ENCODE data around the gene F11.
"Not testable (repeated sequence)": the region's sequence is repeated elsewhere in the genome, so short reads cannot be mapped to it uniquely, and the experiment has no call there.

F11 gene

DNA sequence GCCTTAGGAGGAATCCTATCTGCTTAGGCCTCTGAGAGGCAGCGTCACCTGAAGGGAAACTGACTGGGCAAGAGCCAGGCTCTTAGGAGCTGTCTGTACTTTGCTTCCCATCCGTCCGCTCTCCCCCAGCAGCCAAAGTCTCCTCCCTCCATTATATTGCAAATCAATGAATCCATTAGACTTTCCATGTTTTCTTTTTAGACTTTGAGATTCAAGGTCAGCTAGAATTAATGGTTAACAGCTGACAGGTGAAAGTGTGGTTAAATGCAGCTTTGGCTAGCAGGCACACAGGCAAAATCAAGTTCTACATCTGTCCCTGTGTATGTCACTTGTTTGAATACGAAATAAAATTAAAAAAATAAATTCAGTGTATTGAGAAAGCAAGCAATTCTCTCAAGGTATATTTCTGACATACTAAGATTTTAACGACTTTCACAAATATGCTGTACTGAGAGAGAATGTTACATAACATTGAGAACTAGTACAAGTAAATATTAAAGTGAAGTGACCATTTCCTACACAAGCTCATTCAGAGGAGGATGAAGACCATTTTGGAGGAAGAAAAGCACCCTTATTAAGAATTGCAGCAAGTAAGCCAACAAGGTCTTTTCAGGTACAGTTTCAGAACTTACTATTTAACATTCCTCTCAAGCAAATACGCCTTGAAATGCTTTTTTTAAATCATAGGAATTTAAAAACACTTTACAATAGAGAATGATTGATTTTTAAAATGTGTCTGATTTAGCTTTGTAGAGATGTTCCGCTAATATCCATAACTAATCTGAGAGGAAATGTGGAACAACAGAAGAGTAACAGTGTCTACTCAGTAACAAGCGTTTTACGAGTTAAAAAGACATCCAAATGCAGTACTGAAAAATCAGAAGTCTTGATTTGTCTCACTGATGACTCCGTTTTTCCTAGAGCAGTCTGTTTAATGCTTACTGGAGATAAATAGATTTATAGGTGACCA lies at the start of gene F11:
TSS of gene F11 (plus strand) at position 507 of the 970 bp plus-strand sequence. CDS start 948 bp downstream, outside the sequence.
- FAIRE-seq (no peak), DNase-seq (ENCODE audit: extremely low spot score, insufficient read length, low read depth) (no peak)

DNA sequence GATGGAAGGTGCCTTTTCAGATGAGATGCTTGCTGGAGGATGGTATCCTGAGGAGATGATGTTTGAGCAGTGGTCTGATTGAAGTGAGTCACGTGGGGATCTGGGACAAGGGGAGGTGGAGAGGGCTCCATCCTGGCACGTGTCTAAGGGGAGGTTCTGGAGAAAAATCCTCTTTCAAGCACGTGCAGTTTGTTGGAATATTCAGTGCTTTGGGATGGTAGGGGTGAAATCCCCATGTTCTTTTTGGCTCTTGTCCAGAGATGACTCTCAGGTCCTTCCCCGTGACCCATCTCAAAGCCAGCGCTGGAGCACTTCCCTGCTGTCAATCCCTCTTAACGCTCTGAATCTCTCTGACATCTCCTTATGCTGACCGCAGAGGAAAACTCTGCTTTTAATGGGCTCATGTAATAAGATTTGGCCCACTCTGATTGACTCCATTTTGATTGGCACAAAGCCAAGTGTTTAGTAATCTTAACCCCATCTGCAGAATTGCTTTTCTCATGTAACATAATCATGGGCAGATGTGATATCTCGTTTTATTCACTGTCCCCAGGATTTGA lies 49.4 kb upstream of the F11 start:
- FAIRE-seq, result no peak
- DNase-seq (ENCODE audit: extremely low spot score, insufficient read length, low read depth), result no peak

DNA sequence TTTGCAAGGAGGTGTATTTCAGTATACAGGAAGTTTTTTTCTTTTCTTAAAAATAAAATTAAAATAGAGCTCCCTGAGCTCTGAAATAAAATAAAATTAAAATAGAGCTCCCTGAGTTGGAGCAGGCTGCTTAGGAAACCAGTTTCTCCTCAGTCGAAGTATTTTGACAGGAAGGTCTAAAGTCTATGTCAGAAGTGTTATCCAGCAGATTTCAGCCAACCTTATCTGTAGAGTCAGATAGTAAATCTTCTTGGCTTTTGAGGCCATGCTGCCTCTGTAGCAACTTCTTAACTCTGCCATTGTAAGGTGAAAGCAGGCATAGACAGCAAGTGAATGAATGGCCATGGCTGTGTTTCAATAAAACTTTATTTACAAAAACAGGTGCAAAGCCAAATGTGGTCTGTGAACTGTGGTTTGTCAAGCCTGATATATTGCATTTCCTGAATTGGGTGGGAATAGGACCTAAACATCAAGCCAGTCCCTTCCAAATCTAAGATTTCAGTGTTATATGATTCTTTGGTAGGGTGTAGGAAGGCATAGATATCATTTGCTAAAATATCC lies 48.2 kb upstream of the F11 start:
- DNase-seq (ENCODE audit: extremely low spot score, insufficient read length, low read depth) (no peak), FAIRE-seq (no peak)

DNA sequence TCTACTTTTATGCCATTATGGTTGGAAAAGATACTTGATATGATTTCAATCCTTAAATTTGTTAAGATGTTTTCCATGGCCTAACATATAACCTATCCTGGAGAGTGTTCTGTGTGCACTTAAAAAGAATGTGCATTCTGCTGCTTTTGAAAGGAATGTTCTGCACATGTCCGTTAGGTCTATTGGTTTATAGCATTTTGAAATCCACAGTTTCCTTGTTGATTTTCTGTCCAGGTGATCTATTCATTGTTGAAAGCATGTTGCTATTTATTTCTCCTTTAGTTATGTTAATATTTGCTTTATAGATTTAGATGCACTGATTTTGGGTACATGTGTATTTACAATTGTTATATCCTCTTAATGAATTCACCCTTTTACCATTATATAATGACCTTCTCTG lies 44.4 kb upstream of the F11 start:
- DNase-seq (ENCODE audit: extremely low spot score, insufficient read length, low read depth) (no peak), FAIRE-seq (no peak)

DNA sequence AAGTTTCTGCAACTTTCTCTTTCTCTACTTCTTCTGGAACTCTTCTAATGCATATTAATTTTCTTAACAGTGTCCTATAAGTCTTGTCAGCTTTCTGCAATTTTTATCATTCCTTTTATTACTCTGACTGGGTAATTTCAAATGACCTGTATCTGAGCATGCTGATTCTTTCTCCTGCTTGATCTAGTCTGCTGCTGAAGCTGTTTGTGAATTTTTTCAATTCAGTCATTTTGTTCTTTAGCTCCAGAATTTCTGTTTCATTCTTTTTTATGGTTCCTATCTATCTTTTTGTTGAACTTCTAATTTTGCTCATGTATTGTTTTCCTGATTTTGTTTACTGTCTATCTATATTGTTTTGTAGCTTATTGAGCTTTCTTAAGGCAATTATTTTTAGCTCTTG lies 40.1 kb upstream of the F11 start:
- no peak for FAIRE-seq

DNA sequence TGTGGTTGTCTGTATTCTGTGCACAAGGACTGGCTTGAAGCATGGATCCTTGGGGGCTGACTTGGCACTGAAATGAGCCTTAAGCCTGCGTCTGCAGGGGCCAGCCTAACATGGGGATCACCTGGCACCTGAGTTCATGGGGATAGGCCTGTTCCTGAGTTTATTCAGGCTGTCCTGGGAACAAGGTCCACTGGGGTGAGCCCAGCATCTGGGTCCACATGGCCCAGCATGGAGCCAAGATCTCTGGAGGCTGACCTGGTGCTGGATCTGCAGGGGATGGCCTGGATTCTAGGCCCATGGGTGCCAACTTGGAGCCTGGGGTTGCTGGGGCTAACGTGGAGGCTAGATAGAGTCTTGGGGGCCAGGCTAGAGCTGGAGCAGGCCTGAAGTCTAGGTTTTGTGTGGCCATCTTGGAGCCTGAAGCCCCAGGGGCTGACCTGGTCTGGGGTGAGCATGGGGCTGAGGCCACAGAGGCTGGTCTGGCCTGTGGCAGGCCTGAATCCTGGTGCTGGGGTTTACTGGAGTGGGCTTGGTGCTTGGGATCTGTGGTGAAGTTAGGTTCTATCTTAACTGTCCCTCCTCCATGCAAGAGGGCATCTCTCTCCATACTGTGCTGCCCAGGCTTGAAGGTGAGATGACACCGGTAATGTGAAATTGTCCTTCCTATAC lies 39.3 kb upstream of the F11 start:
- DNase-seq (ENCODE audit: extremely low spot score, insufficient read length, low read depth), result no peak
- FAIRE-seq, result no peak

More for the DNA sequence above, 40.1 kb upstream of the F11 start:
- no peak for DNase-seq (ENCODE audit: extremely low spot score, insufficient read length, low read depth)

DNA sequence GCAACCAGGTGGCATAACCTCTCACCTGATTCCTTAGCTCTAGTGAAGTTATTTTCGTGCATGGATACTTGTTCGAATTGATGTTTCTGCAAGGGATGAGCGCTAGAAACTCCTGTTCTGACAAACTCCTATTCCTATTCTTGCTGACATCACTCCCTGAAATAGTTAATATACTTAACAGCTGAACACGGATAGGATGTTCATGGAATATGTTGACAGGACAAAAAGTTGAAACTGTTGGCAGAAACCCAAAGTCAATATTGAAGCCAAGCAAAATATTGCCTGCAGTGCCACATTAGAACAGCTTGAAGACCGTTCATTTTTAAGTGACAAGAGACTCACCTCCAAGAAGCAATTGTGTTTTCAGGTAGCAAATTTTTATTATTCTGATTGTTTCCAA lies 38.8 kb upstream of the F11 start, which contains the start of gene KLKB1:
TSS of gene KLKB1 (plus strand) at position 287 of the 400 bp plus-strand sequence. CDS start 689 bp downstream, outside the sequence.
- DNase-seq (ENCODE audit: extremely low spot score, insufficient read length, low read depth), result no peak
- no peak for FAIRE-seq

DNA sequence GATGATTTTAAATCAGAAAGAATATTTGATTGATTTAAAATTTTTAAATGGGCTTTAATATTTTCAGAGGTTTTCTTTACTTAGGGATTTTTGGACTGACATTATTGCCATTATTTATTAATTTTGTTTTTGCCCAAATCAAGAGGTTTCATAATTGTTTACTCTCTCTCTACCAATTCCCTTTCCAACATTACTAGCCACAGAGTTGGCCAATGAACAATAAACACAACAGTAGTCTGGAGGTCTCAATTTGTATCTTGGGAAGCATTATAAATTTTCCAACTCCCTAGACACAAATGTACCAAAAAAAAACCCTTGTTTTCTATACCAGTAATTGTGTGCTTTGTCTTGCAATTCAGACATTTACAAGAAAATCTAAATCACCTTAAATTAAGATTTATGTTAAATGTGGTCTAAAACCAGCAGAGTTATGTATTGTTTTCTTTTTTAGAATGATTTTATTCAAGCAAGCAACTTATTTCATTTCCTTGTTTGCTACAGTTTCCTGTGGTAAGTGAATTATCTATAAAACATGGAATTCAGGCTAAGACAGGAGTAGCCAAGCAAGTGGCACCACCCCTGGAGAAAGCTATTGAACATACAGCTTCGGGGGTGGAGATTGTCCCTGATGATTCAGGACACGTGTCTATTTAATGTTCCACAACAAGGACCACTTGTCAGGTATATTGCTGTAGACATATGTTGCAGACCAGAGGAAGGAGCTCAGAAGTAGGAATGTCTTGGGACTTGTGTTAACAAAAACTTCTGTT lies 38.1 kb upstream of the F11 start:
- no peak for FAIRE-seq
- DNase-seq (ENCODE audit: extremely low spot score, insufficient read length, low read depth), result no peak

DNA sequence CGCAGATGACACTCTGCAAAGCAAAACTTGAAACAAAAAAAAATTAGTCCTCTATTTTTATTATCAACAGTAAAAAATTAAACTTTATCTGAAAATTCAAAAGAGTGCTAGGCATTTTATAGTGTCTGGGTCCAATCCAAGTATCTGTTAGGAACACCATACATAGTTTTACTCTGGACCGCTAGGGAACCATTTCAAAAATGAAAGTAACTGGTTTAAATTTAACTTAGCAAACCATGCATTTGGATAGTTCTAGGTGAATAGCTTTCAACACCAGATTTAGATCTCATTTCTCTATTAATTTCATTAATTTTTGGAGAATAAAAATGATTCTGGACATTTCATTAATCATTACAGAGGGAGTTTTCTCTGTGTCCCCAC lies 37.5 kb upstream of the F11 start:
- FAIRE-seq, result no peak
- DNase-seq (ENCODE audit: extremely low spot score, insufficient read length, low read depth), result no peak

DNA sequence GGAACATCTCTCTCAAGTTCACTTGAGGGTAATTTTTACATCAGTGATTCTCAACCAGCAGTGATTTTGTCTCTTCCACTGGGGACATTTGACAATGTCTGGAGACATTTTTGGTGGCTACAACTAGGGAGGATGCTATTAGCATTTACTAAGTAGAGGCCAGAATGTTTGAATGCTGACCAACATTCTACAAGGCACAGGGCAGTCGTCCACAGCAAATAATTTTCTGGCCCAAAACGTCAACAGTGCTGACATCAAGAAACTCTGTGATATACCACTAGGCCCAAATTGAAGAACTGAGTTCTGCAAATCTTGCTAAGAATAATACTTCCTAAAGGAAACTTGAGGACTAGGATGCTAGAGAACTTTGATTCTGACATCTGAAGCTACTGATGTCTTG lies 31.6 kb upstream of the F11 start:
- no peak for FAIRE-seq

DNA sequence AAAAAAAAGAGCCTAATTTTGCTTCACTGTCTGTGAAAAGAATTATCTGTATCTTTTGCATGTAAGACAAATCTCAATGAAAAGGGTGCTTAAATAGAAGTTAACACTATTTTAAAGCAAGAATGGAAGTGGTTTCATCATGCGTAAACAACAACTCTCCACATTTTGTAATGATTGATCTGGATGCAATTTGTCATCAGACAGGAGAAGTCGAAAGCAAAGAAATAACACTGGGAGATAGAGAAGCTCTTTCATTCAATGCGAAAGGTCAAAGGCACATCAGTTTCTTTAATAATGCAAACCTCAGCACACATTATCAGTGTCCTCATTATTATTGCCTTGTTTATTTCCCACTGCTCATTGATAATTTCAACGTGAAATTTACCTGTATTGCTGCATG lies 29.9 kb upstream of the F11 start:
- no peak for DNase-seq (ENCODE audit: extremely low spot score, insufficient read length, low read depth)
- FAIRE-seq, result no peak

More for the DNA sequence above, 31.6 kb upstream of the F11 start:
- DNase-seq (ENCODE audit: extremely low spot score, insufficient read length, low read depth), result no peak

DNA sequence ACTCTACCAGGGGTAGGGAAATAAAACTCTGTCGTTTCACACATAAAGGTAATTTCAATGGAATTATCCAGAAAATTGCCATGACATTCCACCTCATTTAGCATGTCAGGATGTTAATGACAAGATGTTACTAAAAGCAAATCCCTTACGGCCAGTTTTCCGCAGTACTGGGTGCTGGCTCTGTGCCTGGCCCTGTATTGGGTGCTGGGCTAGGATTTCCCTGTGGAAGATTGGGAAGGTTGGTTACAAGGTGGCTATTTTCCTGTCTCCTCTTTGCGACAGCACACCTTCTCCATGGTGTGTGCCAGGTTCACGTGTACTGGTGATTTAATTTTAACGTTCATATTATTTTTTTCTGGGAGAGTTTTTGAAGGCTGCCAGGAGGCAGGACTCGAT lies 25.5 kb upstream of the F11 start:
- no peak for DNase-seq (ENCODE audit: extremely low spot score, insufficient read length, low read depth)
- FAIRE-seq, result no peak

DNA sequence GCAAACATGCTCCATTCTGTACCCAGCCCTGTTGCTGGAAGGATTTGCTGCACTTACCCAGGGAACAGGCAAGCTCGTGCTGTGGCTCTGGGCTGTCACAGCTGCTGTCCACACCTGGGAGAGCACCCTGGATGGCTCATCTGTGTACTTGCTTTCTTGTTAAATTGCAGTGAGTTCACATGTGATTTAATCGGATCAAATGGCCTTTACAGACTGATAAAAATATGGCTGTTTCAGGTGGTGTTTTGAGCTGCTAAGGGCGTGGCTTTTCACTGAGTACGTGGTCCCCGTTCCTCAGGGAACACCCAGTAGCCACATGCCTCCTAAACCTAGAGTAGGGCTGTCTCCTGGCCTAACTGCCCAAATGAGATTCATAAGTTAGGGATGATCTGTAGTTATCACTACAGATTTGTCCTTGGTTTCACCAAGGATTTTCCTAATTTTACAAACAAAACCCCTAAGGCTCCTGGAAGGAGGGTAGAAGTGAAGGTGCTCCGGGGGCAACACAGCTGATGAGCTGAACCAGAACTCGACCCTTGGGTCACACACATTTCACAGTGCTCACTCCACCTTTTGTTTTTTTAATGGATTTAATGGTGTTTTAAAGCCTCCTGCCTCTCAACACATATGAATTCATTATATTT lies 25.0 kb upstream of the F11 start:
- no peak for FAIRE-seq
- DNase-seq (ENCODE audit: extremely low spot score, insufficient read length, low read depth), result no peak

DNA sequence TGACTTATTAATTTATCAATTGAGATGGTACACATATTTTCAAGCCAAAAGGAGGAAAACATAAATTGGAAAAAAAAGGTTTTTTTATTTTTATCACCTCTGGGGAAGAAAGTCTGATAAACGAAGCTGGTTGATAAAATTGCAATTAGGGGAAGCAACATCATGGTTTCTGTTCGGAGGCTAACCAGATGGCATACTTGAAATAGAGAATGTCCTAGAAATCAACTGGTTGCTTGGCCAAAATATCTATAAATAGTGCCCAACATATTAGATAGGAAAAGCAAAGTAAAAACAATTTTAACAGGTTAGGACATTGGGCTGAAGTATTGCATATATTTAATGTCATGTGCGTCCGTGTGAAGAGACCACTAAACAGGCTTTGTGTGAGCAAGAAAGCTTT lies 24.4 kb upstream of the F11 start:
- FAIRE-seq (no peak), DNase-seq (ENCODE audit: extremely low spot score, insufficient read length, low read depth) (no peak)

DNA sequence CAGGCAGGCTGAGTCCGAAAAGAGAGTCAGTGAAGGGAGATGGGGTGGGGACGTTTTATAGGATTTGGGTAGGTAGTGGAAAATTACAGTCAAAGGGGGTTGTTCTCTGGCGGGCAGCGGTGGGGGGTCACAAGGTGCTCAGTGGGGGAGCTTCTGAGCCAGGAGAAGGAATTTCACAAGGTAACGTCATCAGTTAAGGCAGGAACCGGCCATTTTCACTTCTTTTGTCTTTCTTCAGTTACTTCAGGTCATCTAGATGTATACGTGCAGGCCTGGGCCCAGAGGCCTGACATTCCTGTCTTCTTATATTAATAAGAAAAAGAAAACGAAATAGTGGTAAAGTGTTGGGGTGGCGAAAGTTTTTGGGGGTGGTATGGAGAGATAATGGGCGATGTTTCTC lies 24.0 kb upstream of the F11 start:
- not testable (repeated sequence) for DNase-seq (ENCODE audit: extremely low spot score, insufficient read length, low read depth); FAIRE-seq

DNA sequence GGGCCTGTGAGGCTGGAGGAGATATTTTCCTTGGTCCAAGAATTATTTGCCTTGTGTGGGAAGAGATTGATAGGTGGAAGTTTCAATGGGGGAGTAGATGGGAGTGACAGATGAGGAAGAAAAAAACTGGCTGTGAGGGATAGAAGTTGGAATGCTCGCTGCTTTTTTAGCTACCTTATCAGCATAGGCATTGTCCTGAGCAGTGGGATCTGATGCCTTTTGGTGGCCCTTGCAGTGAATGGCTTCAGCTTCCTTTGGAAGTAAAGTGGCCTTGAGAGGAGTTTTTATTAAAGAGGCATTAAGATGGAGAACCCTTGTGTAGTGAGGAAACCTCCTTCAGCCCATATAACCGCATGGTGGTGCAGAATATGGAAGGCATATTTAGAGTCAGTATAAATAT lies 22.7 kb upstream of the F11 start:
- FAIRE-seq, result no peak
- DNase-seq (ENCODE audit: extremely low spot score, insufficient read length, low read depth), result no peak

DNA sequence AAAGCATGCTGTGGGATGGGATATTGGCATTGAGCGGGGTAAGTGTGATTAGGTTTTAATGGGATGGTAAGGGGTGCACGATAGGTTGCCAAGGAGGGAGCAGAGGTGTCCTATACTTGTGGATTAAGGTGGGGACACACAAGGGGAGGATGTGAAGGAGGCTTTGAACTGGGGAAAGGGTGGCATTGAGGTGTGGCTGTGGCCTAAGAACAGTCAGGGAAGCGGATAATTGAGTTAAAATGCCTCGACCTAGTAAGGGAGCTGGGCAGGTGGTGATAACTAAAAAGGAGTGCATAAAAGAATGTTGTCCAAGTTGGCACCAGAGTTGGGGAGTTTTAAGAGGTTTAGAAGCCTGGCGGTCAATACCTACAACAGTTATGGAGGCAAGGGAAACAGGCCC lies 21.2 kb upstream of the F11 start:
- DNase-seq (ENCODE audit: extremely low spot score, insufficient read length, low read depth) (no peak), FAIRE-seq (no peak)

DNA sequence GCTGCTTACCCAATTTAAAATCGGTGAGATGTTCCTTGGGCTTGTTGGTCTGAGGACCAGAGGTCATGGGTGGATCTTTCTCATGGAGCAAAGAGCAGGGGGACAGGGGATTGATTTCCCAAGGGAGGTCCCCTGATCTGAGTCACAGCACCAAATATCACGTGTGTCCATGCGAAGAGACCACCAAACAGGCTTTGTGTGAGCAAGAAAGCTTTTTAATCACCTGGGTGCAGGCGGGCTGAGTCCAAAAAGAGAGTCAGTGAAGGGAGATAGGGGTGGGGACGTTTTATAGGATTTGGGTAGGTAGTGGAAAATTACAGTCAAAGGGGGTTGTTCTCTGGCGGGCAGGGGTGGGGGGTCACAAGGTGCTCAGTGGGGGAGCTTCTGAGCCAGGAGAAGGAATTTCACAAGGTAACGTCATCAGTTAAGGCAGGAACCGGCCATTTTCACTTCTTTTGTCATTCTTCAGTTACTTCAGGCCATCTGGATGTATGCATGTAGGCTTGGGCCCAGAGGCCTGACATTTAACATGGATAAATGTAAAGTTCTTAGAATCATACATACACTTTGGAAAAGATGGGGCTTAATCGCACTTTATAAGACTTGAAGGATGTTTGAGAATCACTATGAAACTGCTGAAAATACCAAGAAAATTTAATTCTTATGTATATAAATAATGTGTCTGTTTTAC lies 18.8 kb upstream of the F11 start:
- not testable (repeated sequence) for FAIRE-seq; DNase-seq (ENCODE audit: extremely low spot score, insufficient read length, low read depth)

DNA sequence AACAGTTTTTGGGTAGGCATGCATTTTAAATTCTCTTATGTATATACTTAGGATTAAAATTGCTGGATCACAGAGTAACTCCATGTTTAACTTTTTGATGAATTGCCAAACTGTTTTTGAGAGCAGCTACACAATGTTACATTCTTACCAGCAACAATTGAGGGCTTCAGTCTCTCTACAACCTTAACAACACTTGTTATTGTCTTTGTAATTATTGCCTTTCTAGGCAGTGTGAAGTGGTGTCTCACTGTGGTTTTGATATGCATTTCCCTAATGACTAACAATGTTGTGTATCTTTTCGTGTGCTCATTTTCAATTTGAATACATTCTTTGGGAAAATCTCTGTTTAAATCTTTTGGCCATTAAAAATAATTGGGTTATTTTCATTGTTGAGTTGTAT lies 17.3 kb upstream of the F11 start:
- DNase-seq (ENCODE audit: extremely low spot score, insufficient read length, low read depth), result no peak
- no peak for FAIRE-seq

Data from GM18507 (cell line).